H1 (cell line): Measurements from ENCODE around the gene ITPR1. TPM values are rescaled to one million over a fixed set of nuclear protein-coding genes. Genes with fewer than 3 reads are reported as not detected.

Experiments
- CTCF ChIA-PET: fragments of 300-600 bp; sonication (Branson Sonifier 250); formaldehyde crosslinking; loops from one replicate; lab custom pipeline; 2021; ENCODE audit not compliant: partially characterized antibody; lab: Charles Lee
- POLR2A ChIA-PET: fragments of 300-600 bp; sonication (Branson Sonifier 250); formaldehyde crosslinking; loops from one replicate; lab custom pipeline; 2021; ENCODE audit warnings: inconsistent platforms; ENCODE audit not compliant: partially characterized antibody; lab: Charles Lee
- DNase-seq, 2 experiments: peaks; one replicate each; pipeline versions ENCODE4 v3.0.0 to v3.0.0-alpha.2; 2010 to 2022; ENCODE audit warnings: low spot score in 2 of 2, low read depth in 1 of 2, mixed read lengths in 1 of 2
- FAIRE-seq: peaks from 2 replicates; lab custom pipeline; 2011; peaks lifted over from hg19 to GRCh38; lab: Jason Lieb, UNC
- H2AFZ ChIP-seq: 2 replicates; pipeline ENCODE4 v1.8.1; 2012; ENCODE audit warnings: low read length, inconsistent platforms
- H2AK5ac ChIP-seq: 2 replicates; pipeline ENCODE4 v1.6.1; 2013; ENCODE audit warnings: low read depth, low read length
- H2BK120ac ChIP-seq: replicated peaks from 2 replicates; pipeline ENCODE3; 2013; ENCODE audit warnings: low read depth, low read length, inconsistent platforms
- H2BK12ac ChIP-seq: 2 replicates; pipeline ENCODE4 v1.6.1; 2013; ENCODE audit warnings: low read depth, low read length
- H2BK15ac ChIP-seq: 2 replicates; pipeline ENCODE4 v1.6.1; 2013; ENCODE audit warnings: low read length
- H2BK20ac ChIP-seq: 2 replicates; pipeline ENCODE4 v1.6.1; 2013; ENCODE audit warnings: low read length
- H2BK5ac ChIP-seq: 2 replicates; pipeline ENCODE4 v1.6.1; 2013; ENCODE audit warnings: low read depth, low read length
- H3K14ac ChIP-seq: 2 replicates; pipeline ENCODE4 v1.6.1; 2013; ENCODE audit warnings: inconsistent platforms; ENCODE audit not compliant: insufficient read length
- H3K18ac ChIP-seq: 2 replicates; pipeline ENCODE4 v1.6.1; 2013; ENCODE audit warnings: low read length; ENCODE audit errors: extremely low read depth
- H3K23ac ChIP-seq: 2 replicates; pipeline ENCODE4 v1.6.1; 2013; ENCODE audit warnings: inconsistent platforms; ENCODE audit not compliant: insufficient read length
- H3K23me2 ChIP-seq: 2 replicates; pipeline ENCODE4 v1.6.1; 2013; ENCODE audit warnings: low read depth, low read length
- H3K27ac ChIP-seq: 2 replicates; pipeline ENCODE4 v1.6.1; 2011; ENCODE audit warnings: low read depth, low read length, inconsistent platforms
- H3K27me3 ChIP-seq, 4 experiments: replicated peaks in 1 of 4; 1 replicate in 1 of 4; 2 replicates in 3 of 4; pipeline versions ENCODE4 v1.6.1 to v1.8.1; 2011 to 2013; ENCODE audit warnings: low read length in 3 of 4, mild to moderate bottlenecking in 3 of 4, inconsistent platforms in 2 of 4, mixed read lengths in 2 of 4, moderate library complexity in 1 of 4; ENCODE audit not compliant: control insufficient read depth in 3 of 4, insufficient read depth in 3 of 4; ENCODE audit errors: extremely low read depth in 1 of 4
- H3K36me3 ChIP-seq, 4 experiments: 2 replicates each; pipeline versions ENCODE4 v1.6.1 to v1.8.1; 2011 to 2013; ENCODE audit warnings: mild to moderate bottlenecking in 4 of 4, low read length in 3 of 4, moderate library complexity in 2 of 4, control low read depth in 1 of 4, inconsistent platforms in 1 of 4; ENCODE audit not compliant: insufficient read depth in 4 of 4, control insufficient read depth in 2 of 4
- H3K4ac ChIP-seq: replicated peaks from 2 replicates; pipeline ENCODE3; 2013; ENCODE audit warnings: low read length, low read depth, mixed read lengths, inconsistent platforms; ENCODE audit not compliant: insufficient read length
- H3K4me1 ChIP-seq, 4 experiments: replicated peaks in 1 of 4; 1 replicate in 1 of 4; 2 replicates in 3 of 4; pipeline versions ENCODE4 v1.6.1 to v1.8.1; 2011 to 2013; ENCODE audit warnings: low read length in 3 of 4, inconsistent platforms in 2 of 4, mixed read lengths in 1 of 4; ENCODE audit not compliant: insufficient read depth in 4 of 4, control insufficient read depth in 3 of 4
- H3K4me2 ChIP-seq, 2 experiments: 2 replicates each; pipeline versions ENCODE4 v1.6.1 to v1.8.1; 2011 to 2013; ENCODE audit warnings: low read depth in 2 of 2, low read length in 2 of 2, control low read depth in 1 of 2, inconsistent platforms in 1 of 2, mild to moderate bottlenecking in 1 of 2; ENCODE audit not compliant: insufficient read depth in 1 of 2
- H3K4me3 ChIP-seq, 4 experiments: fragments of 200-600, 300-600 bp in 1 of 4; sonication (generic), shearing (Covaris generic), sonication (Bioruptor Twin) in 1 of 4; 2 replicates each; pipeline versions ENCODE4 v1.5.1 to v1.8.1; 2011 to 2016; ENCODE audit warnings: low read length in 4 of 4, low read depth in 3 of 4, control low read depth in 2 of 4, inconsistent platforms in 2 of 4, mild to moderate bottlenecking in 2 of 4, mixed read lengths in 1 of 4, moderate library complexity in 1 of 4; ENCODE audit not compliant: insufficient read depth in 2 of 4; ENCODE audit errors: extremely low read depth in 1 of 4
- H3K56ac ChIP-seq: replicated peaks from 2 replicates; pipeline ENCODE3; 2013; ENCODE audit warnings: low read depth, mild to moderate bottlenecking, mixed read lengths, low read length, inconsistent platforms; ENCODE audit not compliant: insufficient read length
- H3K79me1 ChIP-seq: 2 replicates; pipeline ENCODE4 v1.6.1; 2013; ENCODE audit warnings: low read depth, low read length, control low read depth
- H3K79me2 ChIP-seq, 2 experiments: 2 replicates each; pipeline versions ENCODE4 v1.6.1 to v1.8.1; 2012 to 2013; ENCODE audit warnings: low read length in 2 of 2, mild to moderate bottlenecking in 2 of 2, inconsistent platforms in 1 of 2; ENCODE audit not compliant: insufficient read depth in 2 of 2, control insufficient read depth in 1 of 2
- H3K9ac ChIP-seq, 4 experiments: replicated peaks in 1 of 4; 1 replicate in 1 of 4; 2 replicates in 3 of 4; pipeline versions ENCODE4 v1.6.1 to v1.8.1; 2011 to 2013; ENCODE audit warnings: low read depth in 3 of 4, low read length in 3 of 4, control low read depth in 2 of 4, mild to moderate bottlenecking in 2 of 4, moderate library complexity in 2 of 4, inconsistent platforms in 1 of 4; ENCODE audit errors: extremely low read depth in 1 of 4
- H3K9me3 ChIP-seq, 2 experiments: 2 replicates each; pipeline versions ENCODE4 v1.6.1 to v1.8.1; 2012 to 2013; ENCODE audit warnings: mild to moderate bottlenecking in 2 of 2, moderate library complexity in 2 of 2, control low read depth in 1 of 2, inconsistent platforms in 1 of 2, low read depth in 1 of 2, low read length in 1 of 2, mixed read lengths in 1 of 2; ENCODE audit not compliant: insufficient read depth in 2 of 2
- H4K20me1 ChIP-seq, 2 experiments: replicated peaks in 1 of 2; 2 replicates each; pipeline versions ENCODE3 to v1.8.1; 2011 to 2013; ENCODE audit warnings: inconsistent platforms in 2 of 2, low read length in 2 of 2, mild to moderate bottlenecking in 1 of 2; ENCODE audit not compliant: insufficient read depth in 2 of 2, control insufficient read depth in 1 of 2
- H4K5ac ChIP-seq: 2 replicates; pipeline ENCODE4 v1.6.1; 2013; ENCODE audit warnings: low read length, low read depth, mixed read lengths, inconsistent platforms; ENCODE audit not compliant: insufficient read length
- H4K8ac ChIP-seq: 2 replicates; pipeline ENCODE4 v1.8.0; 2013; ENCODE audit warnings: mild to moderate bottlenecking, moderate library complexity, low read length, inconsistent platforms; ENCODE audit not compliant: insufficient read depth; ENCODE audit errors: extremely low read depth
- H4K91ac ChIP-seq: replicated peaks from 2 replicates; pipeline ENCODE3; 2013; ENCODE audit warnings: low read length, mixed read lengths, inconsistent platforms; ENCODE audit not compliant: insufficient read length
- CBX8 ChIP-seq: fragments of 300-800, 300-1000 bp; sonication (generic); IDR thresholded peaks from 2 replicates; pipeline ENCODE4 v1.7.1; 2016; ENCODE audit warnings: low read depth, low read length, borderline replicate concordance
- CTCF ChIP-seq, 3 experiments: IDR thresholded peaks; 1 replicate in 2 of 3; 2 replicates in 1 of 3; pipeline versions ENCODE4 v1.5.1 to v1.6.1; 2011; ENCODE audit warnings: low read length in 3 of 3, mild to moderate bottlenecking in 3 of 3, inconsistent platforms in 2 of 3, low read depth in 1 of 3, moderate library complexity in 1 of 3; ENCODE audit not compliant: insufficient read depth in 1 of 3; ENCODE audit errors: control extremely low read depth in 1 of 3
- EZH2 ChIP-seq: fragments of 200-600 bp; sonication (generic); IDR thresholded peaks from 2 replicates; pipeline ENCODE4 v1.7.1; 2012; ENCODE audit warnings: low read depth, mild to moderate bottlenecking, moderate library complexity, low read length, inconsistent platforms; ENCODE audit not compliant: severe bottlenecking
- KDM4A ChIP-seq: IDR thresholded peaks from one replicate; pipeline ENCODE4 v1.7.1; 2012; ENCODE audit warnings: low read depth, mild to moderate bottlenecking, moderate library complexity, low read length, inconsistent platforms; ENCODE audit not compliant: severe bottlenecking
- KDM5A ChIP-seq: fragments of 200-600 bp; IDR thresholded peaks from 2 replicates; pipeline ENCODE4 v1.7.1; 2012; ENCODE audit warnings: mild to moderate bottlenecking, low read length, inconsistent platforms, mixed read lengths
- MAFK ChIP-seq: IDR thresholded peaks from 2 replicates; pipeline ENCODE4 v1.6.1; 2012; ENCODE audit warnings: low read depth, mild to moderate bottlenecking, improper control_type of control experiment, low read length
- MAX ChIP-seq: IDR thresholded peaks from 2 replicates; pipeline ENCODE4 v1.6.1; 2012; ENCODE audit warnings: inconsistent platforms
- PHF8 ChIP-seq: fragments of 200-600 bp; sonication (generic); conservative IDR thresholded peaks from 2 replicates; pipeline ENCODE4 v1.7.1; 2012; ENCODE audit warnings: low read depth, mild to moderate bottlenecking, inconsistent platforms, low read length, moderate library complexity
- POU5F1 ChIP-seq: IDR thresholded peaks from 2 replicates; pipeline ENCODE4 v1.6.1; 2011; ENCODE audit warnings: low read depth, mild to moderate bottlenecking, low read length, moderate library complexity
- SIRT6 ChIP-seq: IDR thresholded peaks from one replicate; pipeline ENCODE4 v1.7.1; 2012; ENCODE audit warnings: low read length, inconsistent platforms
- TBP ChIP-seq: IDR thresholded peaks from 2 replicates; pipeline ENCODE4 v1.6.1; 2011; ENCODE audit warnings: low read depth, low read length, improper control_type of control experiment
- ZNF274 ChIP-seq: IDR thresholded peaks from 2 replicates; pipeline ENCODE4 v1.7.0; 2012; ENCODE audit warnings: low read length, borderline replicate concordance; ENCODE audit errors: extremely low read depth
- WGBS, 2 experiments: shearing (Covaris generic) in 1 of 2; methylation state at CpG; one replicate each; pipeline versions ENCODE4 v1.1.6 to v1.1.7; 2013 to 2015; ENCODE audit warnings: low lambda C conversion rate in 2 of 2, mixed read lengths in 2 of 2, inconsistent platforms in 1 of 2, low coverage in 1 of 2, missing lambda C conversion rate in 1 of 2; ENCODE audit not compliant: insufficient replicate concordance in 2 of 2, insufficient coverage in 1 of 2, insufficient read length in 1 of 2; ENCODE audit errors: extremely low coverage in 1 of 2, missing lambda C conversion rate in 1 of 2; 5-methylcytosine and 5-hydroxymethylcytosine counted together
- polyA plus RNA-seq, 7 experiments: library from polyadenylated mRNA; depleted of rRNA in 3 of 7; stranded (reverse) in 5 of 7; unstranded in 2 of 7; fragments of >200 nt in 5 of 7; fragments of 200-250 nt in 2 of 7; gene quantifications; 1 replicate in 5 of 7; 2 replicates in 1 of 7; 4 replicates in 1 of 7; pipeline versions ENCODE4 v1.2.1 to v1.2.3, GENCODE V29; 2011 to 2013; ENCODE audit warnings: missing spikeins in 2 of 7, mixed read lengths in 2 of 7
- total RNA-seq: library from RNA; stranded (reverse); fragmentation: NEBNext Ultra II Directional; extraction: Animal tissue kit (Norgen Biotek cat#: 25700); gene quantifications from 2 replicates; pipeline ENCODE4 v1.2.1, GENCODE V29; 2021

ITPR1 gene
- total and polyA plus RNA-seq, 2 of the 8 experiments (the other 6 are each of a cell fraction or from before 2014, with no cell fraction given): 2.5 to 16.3 TPM

GRCh38 chr3:4882548-4882947 is 389.4 kb downstream of the ITPR1 start:
- Histone ChIP-seq H2BK15ac (no peak overlapping the region), H3K36me3 (no peaks in the 10 kb centered on the region), H3K4me2 (no peak overlapping the region), H3K9me3 (no peaks in the 10 kb centered on the region), H3K79me2 (no peaks in the 10 kb centered on the region), H3K27me3 (no peaks in the 10 kb centered on the region), H3K9ac (no peak overlapping the region), H3K18ac (no peak overlapping the region), H3K4ac (no peak overlapping the region), H4K91ac (no peak overlapping the region), H4K20me1 (no peaks in the 10 kb centered on the region), H3K23ac (no peak overlapping the region), H2BK20ac (no peak overlapping the region), H2AFZ (no peak overlapping the region), H3K4me3 (no peak overlapping the region), H3K79me1 (no peaks in the 10 kb centered on the region), H4K5ac (no peak overlapping the region), H2AK5ac (no peak overlapping the region), H3K56ac (no peak overlapping the region), H3K23me2 (no peaks in the 10 kb centered on the region), H2BK12ac (no peak overlapping the region), H2BK5ac (no peak overlapping the region), H2BK120ac (no peak overlapping the region), H3K27ac (no peak overlapping the region)
- WGBS, 2 experiments: 85% methylated on average over 4 of the region's 4 CpGs; no CpG with 5 or more reads in 1 of the 2 experiments
- FAIRE-seq (no peak), DNase-seq (no peak)
- POLR2A ChIA-PET: no interaction called here
- CTCF ChIA-PET: interaction anchor here (0.9 to 1.8 kb wide), 2 partner anchors 61 to 93 kb away, joined by 3 to 6 read pairs; no protein-coding TSS in a partner anchor
- TF ChIP-seq POU5F1: no peak
- no peak for TF ChIP-seq EZH2
- no peak for TF ChIP-seq CTCF (IDR thresholded peaks at IDR 0.05; ENCODE audit: control extremely low read depth in 1 of 3, insufficient read depth in 1 of 3, low read depth in 1 of 3, low read length in 3 of 3)
- no peak for TF ChIP-seq MAX
- no peak for TF ChIP-seq SIRT6
- TF ChIP-seq MAFK: no peak
- TF ChIP-seq CBX8: no peak
- no peak for TF ChIP-seq KDM5A
- no peak for TF ChIP-seq TBP
- TF ChIP-seq PHF8: no peak
- no peak for TF ChIP-seq ZNF274
- TF ChIP-seq KDM4A: no peak
- TF ChIP-seq, all 59 proteins: peak for 0
- no peaks in the 10 kb centered on the region for H3K4me1 ChIP-seq
- no peak overlapping the region for H4K8ac ChIP-seq
- H3K14ac ChIP-seq: no peak overlapping the region
